Astrocyte of the cerebellum (primary cell): ENCODE results near the gene GREB1L.

ENCODE experiments used
- DNase-seq: peaks from one replicate; pipeline ENCODE4 v3.0.0-alpha.2; 2011; ENCODE audit warnings: low read depth
- H3K4me3 ChIP-seq: 2 replicates; pipeline ENCODE4 v1.5.1; 2011; ENCODE audit warnings: mild to moderate bottlenecking, low read depth, low read length, moderate library complexity
- CTCF ChIP-seq: IDR thresholded peaks from 2 replicates; pipeline ENCODE4 v1.5.1; 2012; ENCODE audit warnings: low read length, low read depth, moderate library complexity, mild to moderate bottlenecking; ENCODE audit errors: missing control alignments
- in situ Hi-C: cut with HindIII; loops from 2 replicates; pipeline ENCODE4 v1.10.0; 2017; ENCODE audit warnings: low sequenced_read_pairs

The GREB1L gene

GRCh38 chr18:21490748-21491147 lies 248.7 kb downstream of the GREB1L start:
- DNase-seq, result no peak
- in situ Hi-C loops, result no loop called here
- no peak for TF ChIP-seq CTCF
- H3K4me3 ChIP-seq, result no peak overlapping the region

GRCh38 chr18:21496277-21496835 lies 254.3 kb downstream of the GREB1L start:
- no peak overlapping the region for H3K4me3 ChIP-seq
- DNase-seq, result no peak
- no peak for TF ChIP-seq CTCF
- in situ Hi-C loops, result no loop called here

GRCh38 chr18:21499997-21500396 lies 258.0 kb downstream of the GREB1L start:
- DNase-seq, result no peak
- H3K4me3 ChIP-seq, result no peak overlapping the region
- in situ Hi-C loops, result no loop called here
- TF ChIP-seq CTCF, result no peak

GRCh38 chr18:21502661-21503060 lies 260.6 kb downstream of the GREB1L start:
- no peak overlapping the region for H3K4me3 ChIP-seq
- TF ChIP-seq CTCF, result no peak
- in situ Hi-C loops, result no loop called here
- no peak for DNase-seq

GRCh38 chr18:21507913-21508701 lies 266.1 kb downstream of the GREB1L start:
- no peak for DNase-seq
- H3K4me3 ChIP-seq, result no peak overlapping the region
- TF ChIP-seq CTCF, result no peak
- in situ Hi-C loops, result no loop called here

GRCh38 chr18:21509062-21509461 lies 267.0 kb downstream of the GREB1L start:
- in situ Hi-C loops, result no loop called here
- H3K4me3 ChIP-seq, result no peak overlapping the region
- no peak for DNase-seq
- TF ChIP-seq CTCF, result no peak
